MCF 10A (cell line): ENCODE data around the gene GRIN1. TPM values are rescaled to one million over a fixed set of nuclear protein-coding genes. Genes with fewer than 3 reads are reported as not detected.

Experiments
- BruUV-seq: library from RNA; stranded (reverse); fragments of 400-500 nt; replicated peaks from 2 replicates; lab custom pipeline; 2021; lab: Mats Ljungman, UMichigan
- CTCF ChIA-PET: fragments of 300-600 bp; sonication (Branson Sonifier 250); formaldehyde crosslinking; extraction: SDS; loops from one replicate; lab custom pipeline; 2021; ENCODE audit warnings: antibody characterized with exemption, inconsistent platforms; lab: Yijun Ruan, JAX
- POLR2A ChIA-PET: fragments of 300-600, 350-650 bp; sonication (Branson Sonifier 250); formaldehyde crosslinking; extraction: SDS; loops from one replicate; lab custom pipeline; 2020; ENCODE audit warnings: antibody characterized with exemption, inconsistent platforms; lab: Yijun Ruan, JAX
- DNase-seq: peaks from one replicate; pipeline ENCODE4 v3.0.0-alpha.2; 2018; ENCODE audit not compliant: unreplicated experiment
- H3K27ac Mint-ChIP-seq: one replicate; pipeline ENCODE4 v1.8.0; 2022; ENCODE audit warnings: mild to moderate bottlenecking, low read depth, mixed read lengths; ENCODE audit not compliant: unreplicated experiment
- H3K27me3 Mint-ChIP-seq: one replicate; pipeline ENCODE4 v1.8.0; 2022; ENCODE audit warnings: mixed read lengths; ENCODE audit not compliant: insufficient read depth, unreplicated experiment
- H3K36me3 Mint-ChIP-seq: one replicate; pipeline ENCODE4 v1.8.0; 2022; ENCODE audit warnings: mild to moderate bottlenecking, moderate library complexity, mixed read lengths; ENCODE audit not compliant: insufficient read depth, unreplicated experiment
- H3K4me1 Mint-ChIP-seq: one replicate; pipeline ENCODE4 v1.8.0; 2022; ENCODE audit warnings: mixed read lengths; ENCODE audit not compliant: insufficient read depth, unreplicated experiment
- H3K4me3 Mint-ChIP-seq: one replicate; pipeline ENCODE4 v1.8.0; 2022; ENCODE audit warnings: mild to moderate bottlenecking, moderate library complexity, mixed read lengths; ENCODE audit not compliant: unreplicated experiment
- H3K9me3 Mint-ChIP-seq: one replicate; pipeline ENCODE4 v1.8.0; 2022; ENCODE audit warnings: mixed read lengths; ENCODE audit not compliant: unreplicated experiment
- intact Hi-C: fragments of 100-400 bp; cut with micrococcal nuclease; formaldehyde crosslinking; loops from 2 replicates; pipeline ENCODE4 v1.14.1; 2022
- total RNA-seq: library from RNA; stranded (reverse); gene quantifications from 2 replicates; pipeline ENCODE4 v1.2.3, GENCODE V29; 2022
- TF ChIP-seq, protein P1 (sequence below): fragments of 200-600 bp; IDR thresholded peaks from one replicate; pipeline ENCODE4 v1.8.0; 2022; ENCODE audit warnings: antibody characterized with exemption, mild to moderate bottlenecking; ENCODE audit not compliant: unreplicated experiment

GRIN1 gene
- total RNA-seq, 1 experiment from 2014 or later, result 1.4 TPM

DNA sequence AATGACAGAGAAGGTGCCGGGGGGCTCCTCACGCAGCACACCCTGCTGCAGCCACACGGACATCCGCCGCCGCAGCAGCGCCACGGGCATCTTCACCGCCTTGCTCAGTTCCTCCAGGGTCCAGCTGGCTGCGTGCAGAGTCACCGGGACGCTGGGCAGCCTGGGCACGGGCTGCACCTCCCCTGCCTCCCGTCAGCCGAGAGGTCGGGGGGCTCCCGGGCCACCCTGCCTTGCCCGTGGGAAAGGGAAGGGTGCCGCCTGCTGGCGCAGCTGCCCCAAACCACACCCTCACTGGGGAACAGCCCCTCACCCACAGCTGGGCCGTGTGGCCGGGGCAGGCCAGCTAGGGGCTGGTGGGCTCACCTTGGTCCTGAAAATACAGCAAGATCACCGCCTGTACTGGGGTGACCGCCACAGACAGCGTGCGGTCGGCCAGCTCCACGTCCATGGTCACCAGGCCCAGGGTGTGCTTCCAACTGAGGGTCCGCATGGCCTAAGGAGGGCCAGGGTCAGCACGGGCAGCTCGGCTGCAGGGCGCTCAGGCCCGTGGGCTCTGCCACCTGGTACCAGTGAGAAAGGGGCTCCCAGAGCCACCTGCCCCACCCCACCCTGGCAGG is 36.5 kb downstream of the GRIN1 start:
- intact Hi-C loops, result loop anchor here (10.0 kb wide), 1 partner anchor 49 kb away; the partner anchor contains the start of genes CYSRT1, RNF208 and RNF224

DNA sequence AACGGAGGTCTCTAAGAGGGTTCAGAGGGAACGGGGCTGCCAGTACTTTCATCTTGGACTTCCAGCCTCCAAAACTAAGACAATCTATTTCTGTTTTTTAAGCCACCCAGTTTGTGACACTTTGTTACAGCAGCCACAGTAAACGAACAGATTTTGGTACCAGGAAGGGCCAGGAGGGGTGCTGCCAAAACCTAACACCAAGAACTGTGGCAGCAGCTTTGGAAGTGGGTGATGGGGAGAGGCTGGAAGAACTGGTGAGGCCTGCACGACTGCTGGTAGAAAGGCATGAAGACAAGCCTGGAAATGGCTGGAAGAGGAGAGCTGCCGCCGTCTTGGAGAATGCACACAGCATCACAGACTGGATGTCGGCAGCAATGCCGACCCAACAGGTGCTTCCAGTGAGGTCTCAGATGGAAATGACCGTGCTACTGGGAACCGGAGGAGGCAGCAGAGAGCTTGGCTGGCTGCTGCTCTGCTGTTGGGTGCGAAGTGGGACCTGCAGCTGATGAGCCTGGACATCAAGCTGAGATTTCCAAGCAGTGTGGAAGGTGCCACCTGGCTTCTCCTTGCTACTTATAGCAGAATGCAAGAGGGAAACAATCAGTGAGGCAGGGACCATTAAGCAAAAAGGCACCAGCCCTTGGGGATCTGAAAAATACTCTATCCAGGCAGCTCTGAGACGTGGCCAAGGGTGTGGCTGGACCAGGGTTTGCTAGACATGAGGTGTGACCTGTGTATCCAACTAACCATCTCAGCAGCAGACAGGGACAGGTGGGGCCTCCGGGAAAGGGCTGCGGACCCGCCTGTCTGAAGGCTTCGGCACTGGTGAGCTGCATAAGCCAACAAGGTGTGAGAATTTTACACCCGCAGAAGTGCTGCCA is 37.6 kb downstream of the GRIN1 start:
- H3K9me3 Mint-ChIP-seq, result no peaks in the 10 kb centered on the region
- CTCF ChIA-PET, result interaction anchor here (0.7 kb wide), 2 partner anchors 70 to 429 kb away, joined by 3 read pairs; no protein-coding TSS in a partner anchor
- BruUV-seq, result no TSS peak

More for the DNA sequence above, 36.5 kb downstream of the GRIN1 start:
- no peaks in the 10 kb centered on the region for H3K4me1 Mint-ChIP-seq
- H3K27me3 Mint-ChIP-seq, result no peaks in the 10 kb centered on the region
- ChIA-PET POLR2A (interaction anchor here (1.0 kb wide), 1 partner anchor 46 kb away, joined by 3 read pairs; no protein-coding TSS in a partner anchor), CTCF (interaction anchor here (0.7 kb wide), 1 partner anchor 70 kb away, joined by 3 read pairs; no protein-coding TSS in a partner anchor)
- BruUV-seq, result no TSS peak
- H3K36me3 Mint-ChIP-seq, result peaks cover 6% of the 10 kb centered on the region
- no peak overlapping the region for H3K4me3 Mint-ChIP-seq
- no peaks in the 10 kb centered on the region for H3K9me3 Mint-ChIP-seq
- no peak for DNase-seq
- H3K27ac Mint-ChIP-seq, result no peak overlapping the region
- TF ChIP-seq, protein P1, sequence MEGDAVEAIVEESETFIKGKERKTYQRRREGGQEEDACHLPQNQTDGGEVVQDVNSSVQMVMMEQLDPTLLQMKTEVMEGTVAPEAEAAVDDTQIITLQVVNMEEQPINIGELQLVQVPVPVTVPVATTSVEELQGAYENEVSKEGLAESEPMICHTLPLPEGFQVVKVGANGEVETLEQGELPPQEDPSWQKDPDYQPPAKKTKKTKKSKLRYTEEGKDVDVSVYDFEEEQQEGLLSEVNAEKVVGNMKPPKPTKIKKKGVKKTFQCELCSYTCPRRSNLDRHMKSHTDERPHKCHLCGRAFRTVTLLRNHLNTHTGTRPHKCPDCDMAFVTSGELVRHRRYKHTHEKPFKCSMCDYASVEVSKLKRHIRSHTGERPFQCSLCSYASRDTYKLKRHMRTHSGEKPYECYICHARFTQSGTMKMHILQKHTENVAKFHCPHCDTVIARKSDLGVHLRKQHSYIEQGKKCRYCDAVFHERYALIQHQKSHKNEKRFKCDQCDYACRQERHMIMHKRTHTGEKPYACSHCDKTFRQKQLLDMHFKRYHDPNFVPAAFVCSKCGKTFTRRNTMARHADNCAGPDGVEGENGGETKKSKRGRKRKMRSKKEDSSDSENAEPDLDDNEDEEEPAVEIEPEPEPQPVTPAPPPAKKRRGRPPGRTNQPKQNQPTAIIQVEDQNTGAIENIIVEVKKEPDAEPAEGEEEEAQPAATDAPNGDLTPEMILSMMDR, result no peak

GRCh38 chr9:137178201-137178938 is 39.4 kb downstream of the GRIN1 start:
- H3K4me3 Mint-ChIP-seq, result no peak overlapping the region
- no peak for DNase-seq
- no peak overlapping the region for H3K27ac Mint-ChIP-seq
- TF ChIP-seq, protein P1, result no peak
- no peaks in the 10 kb centered on the region for H3K27me3 Mint-ChIP-seq
- POLR2A ChIA-PET, result interaction anchor here (1.1 kb wide), 1 partner anchor 52 kb away, joined by 3 read pairs; no protein-coding TSS in a partner anchor
- BruUV-seq, result no TSS peak
- intact Hi-C loops, result loop anchor here (10.0 kb wide), 1 partner anchor 46 kb away; the partner anchor contains the start of genes CYSRT1, RNF208 and RNF224
- CTCF ChIA-PET, result interaction anchor here (0.6 kb wide), 3 partner anchors 13 to 1090 kb away, joined by 3 read pairs; no protein-coding TSS in a partner anchor
- H3K4me1 Mint-ChIP-seq, result no peaks in the 10 kb centered on the region
- H3K9me3 Mint-ChIP-seq, result no peaks in the 10 kb centered on the region
- peaks cover 22% of the 10 kb centered on the region for H3K36me3 Mint-ChIP-seq

More for the DNA sequence above, 37.6 kb downstream of the GRIN1 start:
- DNase-seq, result peak; percentile 52
- intact Hi-C loops, result loop anchor here (10.0 kb wide), 1 partner anchor 48 kb away; the partner anchor contains the start of genes CYSRT1, RNF208 and RNF224
- POLR2A ChIA-PET, result interaction anchor here (0.6 to 1.4 kb wide), 6 partner anchors 11 to 60 kb away, joined by 3 read pairs; partner anchors contain the start of gene TPRN
- TF ChIP-seq, protein P1, result peak; percentile 71
- no peak overlapping the region for H3K4me3 Mint-ChIP-seq
- H3K27ac Mint-ChIP-seq, result peak overlapping the region; percentile 24
- peaks cover 6% of the 10 kb centered on the region for H3K36me3 Mint-ChIP-seq
- no peaks in the 10 kb centered on the region for H3K4me1 Mint-ChIP-seq
- H3K27me3 Mint-ChIP-seq, result no peaks in the 10 kb centered on the region
